Left cardiac atrium (tissue), 4 donors: ENCODE data around the gene CEP97. TPM values are rescaled to one million over a fixed set of nuclear protein-coding genes. Genes with fewer than 3 reads are reported as not detected.
"Not testable (repeated sequence)": the region's sequence is repeated elsewhere in the genome, so short reads cannot be mapped to it uniquely, and the experiment has no call there.

Source experiments
- ATAC-seq, 2 donors: fragments of 200-7000 bp; cut with Tn5 transposase; one replicate each; pipeline ENCODE4 v1.9.1; 2020; ENCODE audit warnings: mild to moderate bottlenecking in 2 of 2, moderate library complexity in 2 of 2
- DNase-seq: peaks from one replicate; pipeline ENCODE4 v3.0.0-alpha.2; 2020
- intact Hi-C, 2 donors: fragments of 100-400 bp; cut with DNase I; formaldehyde crosslinking; loops; one replicate each; pipeline versions ENCODE4 v1.14.1 to v1.15.1; 2022 to 2023
- total RNA-seq, 2 donors: library from RNA; stranded (reverse); fragmentation: NEBNext Ultra II Directional; extraction: Animal tissue kit (Norgen Biotek cat#: 25700); gene quantifications; one replicate each; pipeline ENCODE4 v1.2.1, GENCODE V29; 2021
- donor health status: DM: no; HTN: yes; CAD: no.
- donor health status: DM: no; HTN: yes; CAD: no; lungs with severe emphysema.
- donor health status: DM: yes; HTN: yes; CAD: no.
- donor health status: Dilated cardiomyopathy.

Gene CEP97
- total RNA-seq, 2 donors from 2014 or later, result 5.1 to 6.1 TPM

DNA sequence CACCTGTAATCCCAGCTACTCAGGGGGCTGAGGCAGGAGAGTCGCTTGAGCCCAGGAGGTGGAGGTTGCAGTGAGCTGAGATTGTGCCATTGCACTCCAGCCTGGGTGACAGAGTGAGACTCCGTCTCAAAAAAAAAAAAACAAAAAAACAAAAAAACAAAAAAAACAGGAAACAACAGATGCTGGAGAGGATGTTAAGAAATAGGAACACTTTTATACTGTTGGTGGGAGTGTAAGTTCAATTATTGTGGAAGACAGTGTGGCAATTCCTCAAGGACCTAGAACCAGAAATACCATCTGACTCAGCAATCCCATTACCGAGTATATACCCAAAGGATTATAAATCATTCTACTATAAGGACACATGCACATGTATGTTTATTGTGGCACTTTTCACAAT is 17.5 kb downstream of the CEP97 start:
- DNase-seq, intact Hi-C loops, ATAC-seq: not testable (repeated sequence)

DNA sequence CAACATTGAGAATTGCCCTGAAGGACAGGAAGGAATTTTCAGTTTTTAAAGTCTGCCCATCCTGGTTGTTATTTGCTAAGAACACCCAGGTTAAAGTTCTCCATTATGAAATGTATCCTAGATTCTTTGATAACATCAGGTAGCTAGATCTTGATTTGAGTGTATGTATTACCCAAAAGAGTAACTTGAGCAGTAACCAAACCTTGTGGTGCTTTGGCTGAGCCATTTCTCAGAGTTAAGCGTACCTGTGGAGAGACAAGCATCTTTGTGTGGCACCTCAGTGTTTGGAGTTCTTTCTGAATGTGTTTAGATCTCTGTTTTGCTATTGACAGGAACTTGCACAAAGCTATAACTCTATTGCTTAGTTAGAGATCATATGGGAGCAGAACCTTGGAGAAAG is 20.4 kb downstream of the CEP97 start:
- ATAC-seq, result no peak
- intact Hi-C loops, result no loop called here

DNA sequence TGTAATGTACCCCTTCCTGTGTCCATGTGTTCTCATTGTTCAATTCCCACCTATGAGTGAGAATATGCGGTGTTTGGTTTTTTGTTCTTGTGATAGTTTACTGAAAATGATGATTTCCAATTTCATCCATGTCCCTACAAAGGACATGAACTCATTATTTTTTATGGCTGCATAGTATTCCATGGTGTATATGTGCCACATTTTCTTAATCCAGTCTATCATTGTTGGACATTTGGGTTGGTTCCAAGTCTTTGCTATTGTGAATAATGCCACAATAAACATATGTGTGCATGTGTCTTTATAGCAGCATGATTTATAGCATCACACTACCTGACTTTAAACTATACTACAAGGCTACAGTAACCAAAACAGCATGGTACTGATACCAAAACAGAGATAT is 21.5 kb downstream of the CEP97 start:
- intact Hi-C loops, ATAC-seq, DNase-seq: not testable (repeated sequence)

More for the DNA sequence above, 20.4 kb downstream of the CEP97 start:
- no peak for DNase-seq

GRCh38 chr3:101753386-101754113 is 29.1 kb downstream of the CEP97 start:
- DNase-seq, intact Hi-C loops, ATAC-seq: not testable (repeated sequence)

GRCh38 chr3:101758224-101758623 is 33.8 kb downstream of the CEP97 start:
- DNase-seq, result no peak

GRCh38 chr3:101762041-101762646 is 37.7 kb downstream of the CEP97 start:
- intact Hi-C loops, result no loop called here
- ATAC-seq, result no peak
- DNase-seq, result no peak

More at GRCh38 chr3:101758224-101758623, 33.8 kb downstream of the CEP97 start:
- intact Hi-C loops, result no loop called here
- no peak for ATAC-seq

DNA sequence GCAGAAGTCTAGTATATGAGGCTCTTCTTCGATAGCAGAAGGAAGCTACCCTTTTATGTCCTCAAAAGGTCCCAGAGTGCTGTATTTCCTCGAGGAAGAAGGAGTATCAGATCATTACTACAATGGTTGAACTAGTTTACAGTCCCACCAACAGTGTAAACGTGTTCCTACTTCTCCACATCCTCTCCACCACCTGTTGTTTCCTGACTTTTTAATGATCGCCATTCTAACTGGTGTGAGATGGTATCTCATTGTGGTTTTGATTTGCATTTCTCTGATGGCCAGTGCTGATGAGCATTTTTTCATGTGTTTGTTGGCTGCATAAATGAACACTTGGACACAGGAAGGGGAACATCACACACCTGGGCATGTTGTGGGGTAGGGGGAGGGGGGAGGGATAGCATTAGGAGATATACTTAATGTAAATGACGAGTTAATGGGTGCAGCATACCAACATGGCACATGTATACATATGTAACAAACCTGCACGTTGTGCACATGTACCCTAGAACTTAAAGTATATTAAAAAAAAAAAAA is 53.4 kb downstream of the CEP97 start:
- ATAC-seq, DNase-seq, intact Hi-C loops: not testable (repeated sequence)

- ATAC-seq (no peak), DNase-seq (no peak)
- intact Hi-C loops, result no loop called here
These were observed 54.1 kb downstream of the CEP97 start for GRCh38 chr3:101778385-101779046.

- DNase-seq, result peak; percentile 95
- intact Hi-C loops, result no loop called here
- peak; percentile 98 for ATAC-seq
These were observed 54.8 kb downstream of the CEP97 start, which contains the start of gene NXPE3 for GRCh38 chr3:101779047-101779821. TSS of gene NXPE3 (plus strand) at chr3:101779211. CDS start at chr3:101785597, 6,386 bp downstream.

DNA sequence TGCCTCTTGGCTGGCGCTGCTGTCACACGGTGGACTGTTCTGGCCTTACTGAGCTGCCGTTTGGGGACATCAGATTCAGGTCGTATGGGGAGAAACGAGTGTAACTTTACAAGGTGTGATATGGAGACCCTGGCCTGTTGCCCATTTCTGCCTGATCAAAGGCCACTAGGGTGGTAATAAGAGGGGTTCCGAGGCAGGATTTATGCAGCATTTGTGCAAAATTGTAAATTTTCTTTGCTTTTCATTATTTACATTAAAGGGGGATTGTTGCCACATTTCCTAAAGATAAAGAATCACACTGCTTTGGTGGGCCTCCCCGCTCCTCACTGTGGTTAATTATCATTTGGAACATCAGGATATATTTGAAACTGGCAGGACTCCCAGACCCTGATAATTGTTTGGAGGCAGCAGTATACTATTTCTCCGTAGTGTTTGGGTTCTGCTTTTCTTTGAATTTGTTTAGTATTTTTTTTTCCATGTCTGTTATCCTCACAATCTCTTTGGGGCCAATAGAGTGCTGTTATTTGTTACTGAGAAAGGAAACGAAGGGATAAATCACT is 55.5 kb downstream of the CEP97 start:
- DNase-seq (no peak), ATAC-seq (no peak)
- intact Hi-C loops, result no loop called here

- peak in 1 of 2 donors; percentile 22 for ATAC-seq
- no peak for DNase-seq
- intact Hi-C loops, result no loop called here
These were observed 56.2 kb downstream of the CEP97 start for GRCh38 chr3:101780661-101781060.

GRCh38 chr3:101781166-101781565 is 56.8 kb downstream of the CEP97 start:
- ATAC-seq, result no peak
- no peak for DNase-seq
- intact Hi-C loops, result no loop called here

DNA sequence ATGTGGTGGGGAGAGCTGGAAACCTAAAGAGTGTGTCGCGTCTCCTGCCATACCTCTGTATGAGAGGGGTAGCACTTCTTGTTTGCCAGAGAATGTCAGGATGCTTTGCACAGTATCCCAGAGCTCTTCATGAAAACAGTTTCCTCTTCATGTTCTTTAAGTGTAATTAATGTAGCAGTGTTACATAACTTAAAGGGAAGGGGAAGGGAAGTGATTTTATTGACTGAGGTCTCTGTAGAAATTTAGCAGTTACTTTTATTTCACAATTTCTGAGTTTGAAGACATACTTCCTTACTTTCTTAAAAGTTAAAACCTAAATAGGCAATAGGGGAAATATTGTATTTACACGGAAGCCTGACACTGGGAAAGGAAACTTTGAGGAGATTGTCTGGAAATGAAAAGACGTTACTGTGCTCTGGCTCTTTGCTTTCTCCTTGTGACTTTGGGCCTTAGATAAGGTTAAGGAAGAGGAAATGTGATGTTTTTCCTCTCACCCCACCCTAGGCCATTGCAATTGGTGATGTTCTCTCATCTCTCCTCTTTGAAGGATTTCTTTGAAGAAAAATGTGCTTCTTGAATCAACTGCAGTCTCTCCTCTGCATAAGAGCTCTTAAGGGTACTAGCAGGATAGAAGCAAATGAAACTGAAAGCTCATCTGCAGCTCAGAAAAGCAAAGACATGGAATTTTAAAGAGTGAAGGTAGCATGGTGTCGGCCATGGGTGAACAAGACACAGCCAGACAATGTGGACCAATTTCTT is 60.6 kb downstream of the CEP97 start:
- ATAC-seq (peak; percentile 41 to 57), DNase-seq (no peak)
- intact Hi-C loops, result no loop called here

DNA sequence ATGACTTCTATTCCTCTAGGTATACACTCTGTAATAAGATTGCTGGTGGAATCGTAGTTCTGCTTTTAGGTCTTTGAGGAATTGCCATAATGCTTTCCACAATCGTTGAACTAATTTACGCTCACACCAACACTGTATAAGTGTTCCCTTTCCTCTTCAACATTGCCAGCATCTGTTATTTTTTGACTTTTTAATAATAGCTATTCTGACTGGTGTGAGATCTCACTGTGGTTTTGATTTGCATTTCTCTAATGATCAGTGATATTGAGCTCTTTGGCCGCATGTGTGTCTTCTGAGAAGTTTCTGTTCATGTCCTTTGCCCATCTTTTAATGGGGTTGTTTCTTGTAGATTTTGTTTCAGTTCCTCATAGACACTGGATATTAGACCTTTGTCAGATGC is 67.4 kb downstream of the CEP97 start:
- intact Hi-C loops, result no loop called here
- ATAC-seq, result no peak

DNA sequence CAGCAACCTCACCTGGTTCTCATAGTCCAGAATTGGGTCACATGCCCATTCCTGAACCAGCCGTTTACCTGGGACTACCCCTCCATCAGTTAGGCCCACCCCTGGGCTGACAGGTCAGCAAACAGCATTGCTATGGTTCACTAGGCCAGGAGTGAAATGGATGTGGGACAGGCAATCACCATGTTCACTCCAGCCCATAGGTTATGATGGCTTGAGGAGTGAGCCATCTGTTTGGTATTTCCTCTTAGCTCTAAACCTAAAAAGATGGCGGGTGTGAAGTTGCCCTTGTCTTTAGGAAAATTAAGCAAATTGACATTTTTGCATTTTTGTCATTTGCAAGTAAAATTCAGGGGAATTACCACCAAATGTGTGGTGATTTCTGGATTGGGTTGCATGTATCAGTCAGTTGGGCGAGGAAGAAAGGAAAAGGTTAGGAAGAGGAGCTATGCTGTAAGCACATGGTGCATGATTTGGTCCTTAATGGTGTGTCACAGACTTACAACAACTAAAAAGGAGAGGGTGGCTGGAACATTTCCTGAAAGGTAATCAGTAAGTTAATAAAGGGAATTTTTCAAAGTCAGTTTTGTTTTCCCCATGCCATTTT is 71.8 kb downstream of the CEP97 start:
- DNase-seq (no peak), ATAC-seq (no peak)
- intact Hi-C loops, result no loop called here

More for the DNA sequence above, 67.4 kb downstream of the CEP97 start:
- DNase-seq, result no peak

DNA sequence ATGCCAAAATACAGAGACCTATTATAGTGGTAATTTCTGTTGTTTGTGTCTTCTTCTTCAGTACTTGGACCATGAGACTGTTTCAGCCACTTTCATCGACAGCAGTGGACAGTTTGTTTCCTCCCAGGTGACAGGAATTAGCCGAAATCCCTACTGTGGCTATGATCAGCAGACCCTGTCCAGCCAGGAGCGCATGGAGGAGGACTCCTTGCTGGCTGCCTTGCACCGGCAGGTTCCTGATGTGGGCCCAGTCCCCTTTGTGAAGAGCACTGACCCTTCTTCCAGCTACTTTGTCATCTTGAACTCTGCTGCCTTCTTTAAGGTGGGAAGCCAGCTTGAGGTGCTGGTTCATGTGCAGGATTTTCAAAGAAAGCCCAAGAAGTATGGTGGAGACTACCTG is 76.8 kb downstream of the CEP97 start:
- no peak for ATAC-seq
- intact Hi-C loops, result loop anchor here (10.0 kb wide), 1 partner anchor 734 kb away; no protein-coding TSS in a partner anchor

DNA sequence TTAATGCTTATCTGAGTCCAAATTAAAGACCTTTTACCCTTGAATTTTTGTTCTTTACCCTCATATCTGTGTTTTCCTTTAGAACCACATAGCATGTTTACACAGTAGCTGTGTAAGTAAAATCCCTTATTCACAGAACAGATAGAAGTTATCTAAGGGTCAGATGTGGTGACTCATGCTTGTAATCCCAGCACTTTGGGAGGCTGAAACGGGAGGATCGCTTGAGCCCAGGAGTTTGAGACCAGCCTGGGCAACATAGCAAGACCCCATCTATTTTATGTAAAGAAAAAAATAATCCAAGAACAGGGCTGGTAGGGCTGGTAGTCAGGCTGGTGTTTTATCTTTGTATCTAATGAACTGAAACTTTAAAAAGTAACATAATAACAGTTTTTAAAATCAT is 77.8 kb downstream of the CEP97 start:
- intact Hi-C loops, result loop anchor here (10.0 kb wide), 1 partner anchor 733 kb away; no protein-coding TSS in a partner anchor
- no peak for ATAC-seq

More for the DNA sequence above, 76.8 kb downstream of the CEP97 start:
- DNase-seq, result no peak

More for the DNA sequence above, 77.8 kb downstream of the CEP97 start:
- no peak for DNase-seq
